SKM-1 treated with dmso at 0.1 percent for 144 hours (cell line): ENCODE measurements around the gene ANKS1B.
A peak's percentile ranks its signal among the peaks of the same experiment; 100 is the strongest.

ENCODE experiments used
- DNase-seq: peaks from one replicate; lab custom pipeline; 2025; ENCODE audit not compliant: unreplicated experiment; lab: John Stamatoyannopoulos, UW

Gene ANKS1B

DNA sequence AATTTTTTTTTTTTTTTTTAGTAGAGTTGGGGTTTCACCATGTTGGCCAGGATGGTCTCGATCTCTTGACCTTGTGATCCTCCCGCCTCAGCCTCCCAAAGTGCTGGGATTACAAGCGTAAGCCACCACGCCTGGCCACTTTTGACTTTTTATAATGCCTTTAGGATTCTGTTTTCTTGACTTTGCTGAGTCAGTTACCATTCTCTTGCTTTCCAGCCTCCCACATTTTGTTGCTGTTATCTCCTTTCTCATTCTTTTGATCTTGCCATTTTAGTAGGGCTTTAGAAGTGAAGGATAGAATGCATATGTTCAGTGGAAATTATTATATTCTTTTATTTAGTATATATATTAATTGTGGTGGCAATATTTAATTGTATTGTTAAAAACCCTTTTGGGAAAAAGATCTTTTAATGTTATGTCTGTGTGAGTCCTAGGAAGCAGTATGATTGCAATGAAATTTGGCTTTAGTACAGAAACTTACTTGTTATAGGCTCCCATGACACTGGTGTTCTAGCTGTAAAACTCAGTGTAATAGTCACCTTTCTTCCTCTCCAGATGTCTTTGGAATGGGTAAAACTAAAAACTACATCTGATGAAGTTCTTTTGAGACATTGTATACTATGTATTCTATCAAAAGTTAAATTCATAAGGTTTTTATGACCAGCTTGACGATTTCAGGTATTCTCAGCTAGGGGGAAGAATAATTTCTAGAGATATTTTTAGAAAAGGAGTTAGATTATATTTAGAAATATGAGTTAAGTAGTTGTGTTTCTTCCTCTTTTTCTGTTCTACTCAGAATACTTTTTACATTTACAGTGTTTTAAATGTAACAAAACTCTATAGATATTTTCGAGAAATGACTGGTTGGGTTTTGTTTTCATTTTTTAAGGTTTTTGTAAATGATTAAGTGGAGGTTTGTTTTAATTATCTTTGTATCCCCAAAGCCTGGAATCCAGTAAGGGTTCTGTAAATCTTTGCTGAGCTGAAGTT is 1264.9 kb downstream of the ANKS1B start:
- DNase-seq: no peak

DNA sequence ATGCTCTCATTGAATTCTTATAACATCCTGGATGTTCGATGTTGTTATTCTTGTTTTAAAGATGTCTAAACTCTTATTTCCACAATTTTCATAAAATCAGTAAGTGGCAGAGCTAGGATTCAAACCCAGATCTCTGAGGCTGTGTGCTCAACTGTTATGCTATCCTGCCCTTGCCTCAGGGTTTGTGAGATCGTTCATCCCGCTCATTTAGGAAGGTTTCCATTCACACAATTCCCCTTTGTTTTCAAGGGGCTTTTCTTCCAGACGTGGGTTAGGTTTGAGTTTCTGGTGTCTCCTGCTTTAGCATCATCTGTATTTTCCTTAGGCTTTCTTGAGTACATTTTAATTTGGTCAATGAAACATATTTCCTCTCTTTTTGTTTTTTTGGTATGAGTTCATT is 1270.3 kb downstream of the ANKS1B start:
- DNase-seq: no peak

DNA sequence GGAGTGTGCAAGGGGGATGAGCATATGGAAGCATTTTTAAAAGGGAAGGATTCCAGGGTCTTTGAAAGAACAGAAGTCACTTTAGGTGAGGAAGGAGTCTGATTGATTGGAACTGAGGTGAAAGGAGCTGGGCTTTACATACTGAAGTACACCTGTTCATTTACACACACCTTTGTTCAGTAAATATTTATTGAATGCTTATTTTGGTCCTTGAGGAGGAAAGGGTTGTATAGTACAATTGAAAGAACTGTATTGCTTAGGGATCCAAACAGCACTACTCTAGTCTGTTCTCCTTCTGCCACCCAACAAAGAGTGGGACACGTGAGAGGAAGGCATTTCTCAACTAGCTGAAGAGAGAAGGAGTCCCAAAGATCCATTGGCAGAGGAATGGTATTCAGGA is 1275.7 kb downstream of the ANKS1B start:
- DNase-seq: no peak

DNA sequence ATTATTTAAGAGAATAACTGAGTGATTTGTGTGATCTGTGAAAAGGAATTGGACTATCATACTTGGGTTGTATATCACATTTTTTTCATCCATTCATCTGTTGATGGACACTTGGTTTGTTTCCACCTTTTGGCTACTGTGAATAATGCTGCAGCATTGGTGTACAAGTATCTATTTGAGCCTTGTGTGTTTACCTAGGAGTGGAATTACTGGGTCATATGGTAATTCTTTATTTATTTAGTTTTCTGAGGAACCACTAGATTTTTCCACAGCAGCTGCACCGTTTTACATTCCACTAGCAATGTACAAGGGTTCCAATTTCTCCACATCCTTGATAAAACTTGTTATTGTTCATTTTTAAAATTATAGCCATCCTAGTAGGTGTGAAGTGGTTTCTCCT is 1283.6 kb downstream of the ANKS1B start:
- DNase-seq: no peak

- DNase-seq: peak; percentile 47
Observed at GRCh38 chr12:98699586-98699985, 1285.2 kb downstream of the ANKS1B start.

DNA sequence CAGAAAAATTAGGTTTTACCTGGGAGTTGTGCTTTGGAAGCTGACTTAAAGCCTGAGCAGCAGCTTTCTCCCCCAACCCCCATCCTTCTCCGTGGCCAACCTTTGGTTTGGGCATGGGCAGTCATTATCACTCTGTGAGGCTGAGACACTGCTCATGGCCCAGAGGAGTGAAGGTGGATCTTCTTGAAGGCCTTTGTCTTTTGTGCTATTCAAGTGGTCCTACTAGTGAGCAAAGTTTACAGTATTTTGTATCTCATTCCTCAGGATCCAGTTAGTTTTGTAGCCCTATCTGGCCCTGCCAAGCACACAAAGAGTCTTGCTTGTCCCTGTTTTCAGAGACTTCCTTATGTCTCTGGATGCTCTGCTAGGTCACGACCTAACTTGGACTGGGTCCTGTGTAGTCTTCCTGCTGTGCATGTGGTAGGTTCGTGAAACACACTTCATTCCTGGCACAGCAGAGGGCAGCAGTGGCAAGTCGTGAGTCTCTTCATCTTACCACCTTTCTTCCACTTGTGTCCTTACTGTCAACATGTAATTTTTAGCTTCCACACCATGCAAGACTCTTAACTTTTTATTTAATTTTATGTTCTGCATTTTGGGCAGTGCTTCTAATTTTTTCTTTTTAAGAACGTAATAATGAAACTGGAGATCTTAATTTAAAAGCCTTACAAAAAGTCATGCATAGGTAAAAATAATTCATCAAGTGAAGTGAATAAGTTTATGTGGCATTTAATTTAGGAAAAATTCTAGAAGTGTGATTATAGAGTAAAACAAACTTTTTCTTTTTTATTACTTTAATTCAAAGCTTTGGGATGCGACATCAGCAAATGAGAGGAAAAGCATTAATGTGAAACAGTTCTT is 1285.9 kb downstream of the ANKS1B start:
- peak; percentile 40 for DNase-seq

DNA sequence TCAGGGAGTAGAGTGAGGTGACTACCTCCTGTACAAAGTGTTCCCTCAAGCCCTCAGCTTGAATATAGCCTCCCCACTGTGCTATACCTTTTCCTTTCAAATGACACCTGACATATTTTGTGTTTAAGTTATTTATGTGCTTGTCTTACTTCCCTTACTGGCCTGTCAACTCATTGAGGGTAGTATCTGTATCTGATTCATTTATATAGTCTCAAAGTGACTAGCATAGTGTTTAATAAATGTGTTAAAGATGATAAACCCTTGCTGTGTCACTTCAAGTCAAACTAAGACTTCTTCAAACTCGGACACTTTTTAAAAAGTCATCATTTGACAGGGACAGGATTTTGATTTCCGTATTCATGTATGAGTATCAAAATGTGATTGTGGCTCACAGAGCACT is 1287.5 kb downstream of the ANKS1B start:
- DNase-seq: no peak

DNA sequence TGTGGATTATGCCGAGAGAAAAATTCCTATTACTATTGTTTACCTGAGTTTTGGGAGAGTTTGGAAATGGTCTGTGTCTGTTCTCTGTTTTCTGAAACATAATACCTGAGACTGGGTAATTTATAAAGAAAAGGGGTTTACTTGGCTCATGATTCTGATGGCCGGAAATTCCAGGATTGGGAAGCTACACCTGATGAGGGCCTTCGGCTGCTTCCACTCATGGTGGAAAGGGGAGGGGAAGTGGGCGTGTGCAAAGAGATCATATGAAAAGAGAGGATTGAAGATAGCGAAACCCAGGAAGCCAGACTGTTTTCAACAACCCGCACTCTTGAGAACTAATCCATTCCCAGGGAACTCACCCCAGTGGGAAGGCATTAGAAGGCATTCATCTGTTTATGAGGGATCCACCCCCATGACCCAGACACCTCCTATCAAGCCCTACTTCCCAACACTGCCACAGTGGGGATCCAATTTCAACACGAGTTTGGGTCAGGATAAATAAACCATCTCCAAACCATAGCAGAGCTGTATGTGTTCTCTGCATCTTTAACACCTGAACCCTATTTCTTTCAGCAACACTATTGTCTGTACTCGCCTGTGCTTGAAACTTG is 1288.6 kb downstream of the ANKS1B start:
- no peak for DNase-seq

GRCh38 chr12:98691351-98691750 is 1293.4 kb downstream of the ANKS1B start:
- DNase-seq: no peak

DNA sequence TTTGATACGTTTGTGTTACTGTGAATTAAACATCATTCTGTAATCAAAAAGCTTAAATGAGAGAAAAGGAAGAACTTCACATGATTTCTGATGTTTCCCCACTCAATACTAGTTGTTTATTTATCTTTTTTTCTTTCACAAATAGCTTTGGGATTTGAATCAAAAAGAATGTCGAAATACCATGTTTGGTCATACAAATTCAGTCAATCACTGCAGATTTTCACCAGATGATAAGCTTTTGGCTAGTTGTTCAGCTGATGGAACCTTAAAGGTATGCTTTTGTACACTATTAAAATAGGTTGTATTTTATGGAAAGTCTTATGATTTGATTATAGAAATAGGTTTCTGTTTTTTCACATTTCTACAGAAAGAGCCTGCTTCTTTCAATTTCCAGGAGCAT is 1298.1 kb downstream of the ANKS1B start:
- no peak for DNase-seq
